GM23338 (cell line): ENCODE results near the gene KLHL7. TPM values are rescaled to one million over a fixed set of nuclear protein-coding genes. Genes with fewer than 3 reads are reported as not detected.
A peak's percentile ranks its signal among the peaks of the same experiment; 100 is the strongest.

Source experiments
- ATAC-seq: fragments of 200-7000 bp; cut with Tn5 transposase; 3 replicates; pipeline ENCODE4 v1.9.1; 2020
- DNase-seq: peaks from one replicate; pipeline ENCODE4 v3.0.0-alpha.2; 2015; ENCODE audit warnings: low spot score
- H2AFZ ChIP-seq: fragments of 200-600 bp; sonication (generic); 2 replicates; pipeline ENCODE4 v1.8.0; 2016; ENCODE audit warnings: antibody characterized with exemption, mild to moderate bottlenecking, moderate library complexity
- H3F3A ChIP-seq: fragments of 200-600 bp; sonication (generic); replicated peaks from 2 replicates; pipeline ENCODE4 v1.8.0; 2017; ENCODE audit warnings: antibody characterized with exemption, mixed run types, low read depth
- H3K27ac ChIP-seq: fragments of 200-600 bp; sonication (generic); 2 replicates; pipeline ENCODE4 v1.6.1; 2016; ENCODE audit warnings: low read depth
- H3K27me3 ChIP-seq: fragments of 200-600 bp; sonication (generic); 2 replicates; pipeline ENCODE4 v1.8.0; 2016; ENCODE audit warnings: mild to moderate bottlenecking, mixed run types, moderate library complexity; ENCODE audit not compliant: insufficient read depth
- H3K36me3 ChIP-seq: fragments of 200-600 bp; sonication (generic); 2 replicates; pipeline ENCODE4 v1.8.0; 2016; ENCODE audit warnings: mild to moderate bottlenecking; ENCODE audit not compliant: insufficient read depth
- H3K4me1 ChIP-seq: fragments of 200-600 bp; sonication (generic); 2 replicates; pipeline ENCODE4 v1.8.0; 2016; ENCODE audit warnings: mild to moderate bottlenecking, moderate library complexity; ENCODE audit not compliant: insufficient read depth
- H3K4me2 ChIP-seq: fragments of 200-600 bp; sonication (generic); 2 replicates; pipeline ENCODE4 v1.7.1; 2017; ENCODE audit warnings: mixed run types
- H3K4me3 ChIP-seq: fragments of 200-600 bp; sonication (generic); 2 replicates; pipeline ENCODE4 v1.6.1; 2016; ENCODE audit warnings: mixed run types
- H3K79me2 ChIP-seq: fragments of 200-600 bp; sonication (generic); replicated peaks from 2 replicates; pipeline ENCODE4 v1.8.0; 2017; ENCODE audit warnings: mild to moderate bottlenecking; ENCODE audit not compliant: insufficient read depth
- H3K9me2 ChIP-seq: fragments of 200-600 bp; sonication (generic); 2 replicates; pipeline ENCODE4 v1.8.0; 2017; ENCODE audit not compliant: insufficient read depth
- H4K20me1 ChIP-seq: fragments of 200-600 bp; sonication (generic); replicated peaks from 2 replicates; pipeline ENCODE4 v1.8.0; 2017; ENCODE audit warnings: mild to moderate bottlenecking; ENCODE audit not compliant: insufficient read depth
- H3K27ac Mint-ChIP-seq: 2 replicates; pipeline ENCODE4 v1.8.0; 2020; ENCODE audit warnings: inconsistent platforms, mild to moderate bottlenecking, moderate library complexity, mixed read lengths
- H3K27me3 Mint-ChIP-seq: 3 replicates; pipeline ENCODE4 v1.8.0; 2022; ENCODE audit warnings: low read depth, mild to moderate bottlenecking, moderate library complexity, mixed read lengths, inconsistent platforms; ENCODE audit not compliant: insufficient read depth, poor library complexity
- H3K36me3 Mint-ChIP-seq: 3 replicates; pipeline ENCODE4 v1.8.0; 2021; ENCODE audit warnings: low read depth, mild to moderate bottlenecking, inconsistent platforms, moderate library complexity, mixed read lengths
- H3K4me1 Mint-ChIP-seq: 3 replicates; pipeline ENCODE4 v1.8.0; 2020; ENCODE audit warnings: mild to moderate bottlenecking, inconsistent platforms, mixed read lengths
- H3K4me3 Mint-ChIP-seq: 3 replicates; pipeline ENCODE4 v1.8.0; 2021; ENCODE audit warnings: moderate library complexity, mild to moderate bottlenecking, inconsistent platforms, mixed read lengths
- H3K9me3 Mint-ChIP-seq: 3 replicates; pipeline ENCODE4 v1.8.0; 2020; ENCODE audit warnings: moderate library complexity, mild to moderate bottlenecking, inconsistent platforms, mixed read lengths
- CREB1 ChIP-seq: fragments of 250-450 bp; sonication (Bioruptor Pico); IDR thresholded peaks from 2 replicates; pipeline ENCODE4 v1.5.0; 2020; ENCODE audit warnings: low read depth, mild to moderate bottlenecking, moderate library complexity
- ETS1 ChIP-seq: IDR thresholded peaks from 2 replicates; pipeline ENCODE4 v1.6.1; 2016; ENCODE audit warnings: antibody characterized with exemption
- EZH2 ChIP-seq: fragments of 200-600 bp; sonication (generic); IDR thresholded peaks from one replicate; pipeline ENCODE4 v1.8.0; 2017; ENCODE audit warnings: antibody characterized with exemption, mild to moderate bottlenecking, low read depth; ENCODE audit not compliant: unreplicated experiment
- JUNB ChIP-seq: IDR thresholded peaks from one replicate; pipeline ENCODE4 v1.6.1; 2016; ENCODE audit warnings: antibody characterized with exemption; ENCODE audit not compliant: unreplicated experiment
- NANOG ChIP-seq: IDR thresholded peaks from 2 replicates; pipeline ENCODE4 v1.6.1; 2016; ENCODE audit warnings: antibody characterized with exemption, borderline replicate concordance
- POLR2AphosphoS5 ChIP-seq: IDR thresholded peaks from 2 replicates; pipeline ENCODE4 v1.6.1; 2016; ENCODE audit warnings: antibody characterized with exemption, low read depth
- STAT1 ChIP-seq: IDR thresholded peaks from one replicate; pipeline ENCODE4 v1.6.1; 2016; ENCODE audit warnings: antibody characterized with exemption; ENCODE audit not compliant: unreplicated experiment
- ZNF114 ChIP-seq: fragments of 250-450 bp; sonication (Bioruptor Pico); IDR thresholded peaks from 2 replicates; pipeline ENCODE4 v1.5.0; 2020; ENCODE audit warnings: mild to moderate bottlenecking, moderate library complexity
- ZNF331 ChIP-seq: fragments of 250-450 bp; sonication (Bioruptor Pico); IDR thresholded peaks from 2 replicates; pipeline ENCODE4 v1.5.0; 2020; ENCODE audit warnings: low read depth, mild to moderate bottlenecking, moderate library complexity
- polyA plus RNA-seq: library from polyadenylated mRNA; unstranded; fragments of >200 nt; fragmentation: Nextera tagmentation; extraction: Ambion mirVana; gene quantifications from 2 replicates; pipeline ENCODE4 v1.2.1, GENCODE V29; 2016
- total RNA-seq: library from RNA; depleted of rRNA; stranded (reverse); fragments of >200 nt; shearing (Covaris generic); gene quantifications from 2 replicates; pipeline ENCODE4 v1.2.3, GENCODE V29; 2014
- TF ChIP-seq, protein P1 (sequence below), 2 experiments: fragments of 200-600 bp in 1 of 2; sonication (generic) in 1 of 2; conservative IDR thresholded peaks; 2 replicates each; pipeline versions ENCODE4 v1.5.1 to v1.6.1; 2016 to 2017; ENCODE audit warnings: antibody characterized with exemption in 2 of 2, low read depth in 2 of 2, mild to moderate bottlenecking in 2 of 2, moderate library complexity in 1 of 2
- TF ChIP-seq, protein P2 (sequence below): fragments of 250-450 bp; sonication (Bioruptor Pico); IDR thresholded peaks from 2 replicates; pipeline ENCODE4 v1.5.0; 2020; ENCODE audit warnings: mild to moderate bottlenecking, moderate library complexity
- TF ChIP-seq, protein P3 (sequence below): IDR thresholded peaks from one replicate; pipeline ENCODE4 v1.6.1; 2018; ENCODE audit warnings: antibody characterized with exemption; ENCODE audit not compliant: unreplicated experiment

Gene KLHL7
- total and polyA plus RNA-seq, 2 experiments from 2014 or later = 92.5 to 119 TPM

GRCh38 chr7:23076772-23077171 lies 28.8 kb upstream of the KLHL7 start:
- H3K4me3 ChIP-seq = no peak overlapping the region
- 0 out of 2 replicates have a peak, but pooled peaks cover 6% of the 10 kb centered on the region for H3K9me2 ChIP-seq
- H3K79me2 ChIP-seq = no peaks in the 10 kb centered on the region
- H3F3A ChIP-seq = no peaks in the 10 kb centered on the region
- H3K36me3 ChIP-seq = no peaks in the 10 kb centered on the region
- Mint-ChIP-seq H3K4me3 (no peak overlapping the region), H3K9me3 (no peaks in the 10 kb centered on the region), H3K36me3 (no peaks in the 10 kb centered on the region), H3K4me1 (peaks cover 27% of the 10 kb centered on the region), H3K27ac (no peak overlapping the region), H3K27me3 (no peaks in the 10 kb centered on the region)
- H4K20me1 ChIP-seq = no peaks in the 10 kb centered on the region
- peak overlapping the region; percentile 3 for H2AFZ ChIP-seq
- ATAC-seq (no peak), DNase-seq (no peak)
- H3K27me3 ChIP-seq = no peaks in the 10 kb centered on the region
- no peak for TF ChIP-seq CREB1
- TF ChIP-seq EZH2 = no peak
- TF ChIP-seq ZNF114 (CRISPR knock-in tag) = no peak
- TF ChIP-seq, protein P1, sequence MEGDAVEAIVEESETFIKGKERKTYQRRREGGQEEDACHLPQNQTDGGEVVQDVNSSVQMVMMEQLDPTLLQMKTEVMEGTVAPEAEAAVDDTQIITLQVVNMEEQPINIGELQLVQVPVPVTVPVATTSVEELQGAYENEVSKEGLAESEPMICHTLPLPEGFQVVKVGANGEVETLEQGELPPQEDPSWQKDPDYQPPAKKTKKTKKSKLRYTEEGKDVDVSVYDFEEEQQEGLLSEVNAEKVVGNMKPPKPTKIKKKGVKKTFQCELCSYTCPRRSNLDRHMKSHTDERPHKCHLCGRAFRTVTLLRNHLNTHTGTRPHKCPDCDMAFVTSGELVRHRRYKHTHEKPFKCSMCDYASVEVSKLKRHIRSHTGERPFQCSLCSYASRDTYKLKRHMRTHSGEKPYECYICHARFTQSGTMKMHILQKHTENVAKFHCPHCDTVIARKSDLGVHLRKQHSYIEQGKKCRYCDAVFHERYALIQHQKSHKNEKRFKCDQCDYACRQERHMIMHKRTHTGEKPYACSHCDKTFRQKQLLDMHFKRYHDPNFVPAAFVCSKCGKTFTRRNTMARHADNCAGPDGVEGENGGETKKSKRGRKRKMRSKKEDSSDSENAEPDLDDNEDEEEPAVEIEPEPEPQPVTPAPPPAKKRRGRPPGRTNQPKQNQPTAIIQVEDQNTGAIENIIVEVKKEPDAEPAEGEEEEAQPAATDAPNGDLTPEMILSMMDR (conservative IDR thresholded peaks at IDR 0.05; ENCODE audit: low read depth in 2 of 2) = no peak
- TF ChIP-seq ETS1 = no peak
- TF ChIP-seq ZNF331 (CRISPR knock-in tag) = no peak
- TF ChIP-seq, protein P2, sequence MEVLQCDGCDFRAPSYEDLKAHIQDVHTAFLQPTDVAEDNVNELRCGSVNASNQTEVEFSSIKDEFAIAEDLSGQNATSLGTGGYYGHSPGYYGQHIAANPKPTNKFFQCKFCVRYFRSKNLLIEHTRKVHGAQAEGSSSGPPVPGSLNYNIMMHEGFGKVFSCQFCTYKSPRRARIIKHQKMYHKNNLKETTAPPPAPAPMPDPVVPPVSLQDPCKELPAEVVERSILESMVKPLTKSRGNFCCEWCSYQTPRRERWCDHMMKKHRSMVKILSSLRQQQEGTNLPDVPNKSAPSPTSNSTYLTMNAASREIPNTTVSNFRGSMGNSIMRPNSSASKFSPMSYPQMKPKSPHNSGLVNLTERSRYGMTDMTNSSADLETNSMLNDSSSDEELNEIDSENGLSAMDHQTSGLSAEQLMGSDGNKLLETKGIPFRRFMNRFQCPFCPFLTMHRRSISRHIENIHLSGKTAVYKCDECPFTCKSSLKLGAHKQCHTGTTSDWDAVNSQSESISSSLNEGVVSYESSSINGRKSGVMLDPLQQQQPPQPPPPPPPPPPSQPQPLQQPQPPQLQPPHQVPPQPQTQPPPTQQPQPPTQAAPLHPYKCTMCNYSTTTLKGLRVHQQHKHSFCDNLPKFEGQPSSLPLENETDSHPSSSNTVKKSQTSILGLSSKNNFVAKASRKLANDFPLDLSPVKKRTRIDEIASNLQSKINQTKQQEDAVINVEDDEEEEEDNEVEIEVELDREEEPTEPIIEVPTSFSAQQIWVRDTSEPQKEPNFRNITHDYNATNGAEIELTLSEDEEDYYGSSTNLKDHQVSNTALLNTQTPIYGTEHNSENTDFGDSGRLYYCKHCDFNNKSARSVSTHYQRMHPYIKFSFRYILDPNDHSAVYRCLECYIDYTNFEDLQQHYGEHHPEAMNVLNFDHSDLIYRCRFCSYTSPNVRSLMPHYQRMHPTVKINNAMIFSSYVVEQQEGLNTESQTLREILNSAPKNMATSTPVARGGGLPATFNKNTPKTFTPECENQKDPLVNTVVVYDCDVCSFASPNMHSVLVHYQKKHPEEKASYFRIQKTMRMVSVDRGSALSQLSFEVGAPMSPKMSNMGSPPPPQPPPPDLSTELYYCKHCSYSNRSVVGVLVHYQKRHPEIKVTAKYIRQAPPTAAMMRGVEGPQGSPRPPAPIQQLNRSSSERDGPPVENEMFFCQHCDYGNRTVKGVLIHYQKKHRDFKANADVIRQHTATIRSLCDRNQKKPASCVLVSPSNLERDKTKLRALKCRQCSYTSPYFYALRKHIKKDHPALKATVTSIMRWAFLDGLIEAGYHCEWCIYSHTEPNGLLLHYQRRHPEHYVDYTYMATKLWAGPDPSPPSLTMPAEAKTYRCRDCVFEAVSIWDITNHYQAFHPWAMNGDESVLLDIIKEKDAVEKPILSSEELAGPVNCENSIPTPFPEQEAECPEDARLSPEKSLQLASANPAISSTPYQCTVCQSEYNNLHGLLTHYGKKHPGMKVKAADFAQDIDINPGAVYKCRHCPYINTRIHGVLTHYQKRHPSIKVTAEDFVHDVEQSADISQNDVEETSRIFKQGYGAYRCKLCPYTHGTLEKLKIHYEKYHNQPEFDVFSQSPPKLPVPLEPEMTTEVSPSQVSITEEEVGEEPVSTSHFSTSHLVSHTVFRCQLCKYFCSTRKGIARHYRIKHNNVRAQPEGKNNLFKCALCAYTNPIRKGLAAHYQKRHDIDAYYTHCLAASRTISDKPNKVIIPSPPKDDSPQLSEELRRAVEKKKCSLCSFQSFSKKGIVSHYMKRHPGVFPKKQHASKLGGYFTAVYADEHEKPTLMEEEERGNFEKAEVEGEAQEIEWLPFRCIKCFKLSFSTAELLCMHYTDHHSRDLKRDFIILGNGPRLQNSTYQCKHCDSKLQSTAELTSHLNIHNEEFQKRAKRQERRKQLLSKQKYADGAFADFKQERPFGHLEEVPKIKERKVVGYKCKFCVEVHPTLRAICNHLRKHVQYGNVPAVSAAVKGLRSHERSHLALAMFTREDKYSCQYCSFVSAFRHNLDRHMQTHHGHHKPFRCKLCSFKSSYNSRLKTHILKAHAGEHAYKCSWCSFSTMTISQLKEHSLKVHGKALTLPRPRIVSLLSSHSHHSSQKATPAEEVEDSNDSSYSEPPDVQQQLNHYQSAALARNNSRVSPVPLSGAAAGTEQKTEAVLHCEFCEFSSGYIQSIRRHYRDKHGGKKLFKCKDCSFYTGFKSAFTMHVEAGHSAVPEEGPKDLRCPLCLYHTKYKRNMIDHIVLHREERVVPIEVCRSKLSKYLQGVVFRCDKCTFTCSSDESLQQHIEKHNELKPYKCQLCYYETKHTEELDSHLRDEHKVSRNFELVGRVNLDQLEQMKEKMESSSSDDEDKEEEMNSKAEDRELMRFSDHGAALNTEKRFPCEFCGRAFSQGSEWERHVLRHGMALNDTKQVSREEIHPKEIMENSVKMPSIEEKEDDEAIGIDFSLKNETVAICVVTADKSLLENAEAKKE = no peak
- TF ChIP-seq JUNB = no peak
- no peak for TF ChIP-seq STAT1
- TF ChIP-seq NANOG = no peak
- TF ChIP-seq, protein P3, sequence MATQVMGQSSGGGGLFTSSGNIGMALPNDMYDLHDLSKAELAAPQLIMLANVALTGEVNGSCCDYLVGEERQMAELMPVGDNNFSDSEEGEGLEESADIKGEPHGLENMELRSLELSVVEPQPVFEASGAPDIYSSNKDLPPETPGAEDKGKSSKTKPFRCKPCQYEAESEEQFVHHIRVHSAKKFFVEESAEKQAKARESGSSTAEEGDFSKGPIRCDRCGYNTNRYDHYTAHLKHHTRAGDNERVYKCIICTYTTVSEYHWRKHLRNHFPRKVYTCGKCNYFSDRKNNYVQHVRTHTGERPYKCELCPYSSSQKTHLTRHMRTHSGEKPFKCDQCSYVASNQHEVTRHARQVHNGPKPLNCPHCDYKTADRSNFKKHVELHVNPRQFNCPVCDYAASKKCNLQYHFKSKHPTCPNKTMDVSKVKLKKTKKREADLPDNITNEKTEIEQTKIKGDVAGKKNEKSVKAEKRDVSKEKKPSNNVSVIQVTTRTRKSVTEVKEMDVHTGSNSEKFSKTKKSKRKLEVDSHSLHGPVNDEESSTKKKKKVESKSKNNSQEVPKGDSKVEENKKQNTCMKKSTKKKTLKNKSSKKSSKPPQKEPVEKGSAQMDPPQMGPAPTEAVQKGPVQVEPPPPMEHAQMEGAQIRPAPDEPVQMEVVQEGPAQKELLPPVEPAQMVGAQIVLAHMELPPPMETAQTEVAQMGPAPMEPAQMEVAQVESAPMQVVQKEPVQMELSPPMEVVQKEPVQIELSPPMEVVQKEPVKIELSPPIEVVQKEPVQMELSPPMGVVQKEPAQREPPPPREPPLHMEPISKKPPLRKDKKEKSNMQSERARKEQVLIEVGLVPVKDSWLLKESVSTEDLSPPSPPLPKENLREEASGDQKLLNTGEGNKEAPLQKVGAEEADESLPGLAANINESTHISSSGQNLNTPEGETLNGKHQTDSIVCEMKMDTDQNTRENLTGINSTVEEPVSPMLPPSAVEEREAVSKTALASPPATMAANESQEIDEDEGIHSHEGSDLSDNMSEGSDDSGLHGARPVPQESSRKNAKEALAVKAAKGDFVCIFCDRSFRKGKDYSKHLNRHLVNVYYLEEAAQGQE = no peak
- TF ChIP-seq POLR2AphosphoS5 = no peak
- no peak overlapping the region for H3K27ac ChIP-seq
- peaks cover 7% of the 10 kb centered on the region; the same call in 1 of the 2 replicates for H3K4me1 ChIP-seq
- no peak overlapping the region for H3K4me2 ChIP-seq
